Central memory CD4-positive, alpha-beta T cell (primary cell): Measurements from ENCODE around the gene CELA2A.
"Not testable (repeated sequence)": the region's sequence is repeated elsewhere in the genome, so short reads cannot be mapped to it uniquely, and the experiment has no call there.

Source experiments
- DNase-seq: peaks from one replicate; pipeline ENCODE4 v3.0.0; 2022

CELA2A gene

GRCh38 chr1:15501208-15502032 lies 44.9 kb downstream of the CELA2A start:
- DNase-seq = no peak

DNA sequence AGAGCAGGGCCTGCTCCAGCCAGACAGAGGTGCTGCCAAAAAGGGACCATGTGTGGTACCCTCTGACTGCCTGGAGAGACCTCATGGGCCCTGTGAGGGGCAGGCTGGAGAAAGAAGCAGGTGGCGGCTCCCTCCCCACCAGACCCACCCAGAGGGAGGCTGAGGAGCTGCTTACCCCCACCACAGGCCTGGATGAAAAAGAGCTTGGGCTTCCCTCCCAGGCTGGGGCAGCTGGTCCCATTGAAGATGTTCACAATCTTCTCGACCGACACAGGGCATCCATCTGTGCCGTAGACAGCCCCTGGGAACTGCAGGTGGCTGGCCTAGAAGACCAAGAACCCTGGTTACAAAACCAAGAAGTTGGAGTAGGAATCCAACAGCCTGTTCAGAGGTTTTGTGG lies 47.9 kb downstream of the CELA2A start:
- DNase-seq = no peak

GRCh38 chr1:15506831-15507230 lies 50.3 kb downstream of the CELA2A start:
- no peak for DNase-seq

DNA sequence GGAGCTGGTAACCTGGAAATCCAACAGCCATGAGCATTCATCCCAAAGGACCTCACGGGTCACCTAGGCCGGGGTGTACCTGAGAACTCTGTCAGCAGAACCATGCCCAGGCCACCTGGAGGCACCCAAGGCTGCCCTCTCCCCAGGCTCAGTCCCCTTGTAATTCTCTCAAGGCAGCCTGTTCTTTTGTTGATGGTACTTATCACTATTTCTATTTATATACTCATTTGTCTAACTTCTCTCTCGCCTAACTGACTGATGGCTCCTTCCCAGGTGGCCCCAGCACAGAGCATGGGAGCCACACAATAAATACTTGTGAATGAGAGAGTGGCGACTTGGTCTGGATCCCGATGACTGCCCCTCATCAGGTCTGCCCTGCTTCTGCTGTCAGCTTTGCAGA lies 50.7 kb downstream of the CELA2A start:
- no peak for DNase-seq

- no peak for DNase-seq
These were observed 52.4 kb downstream of the CELA2A start for GRCh38 chr1:15508700-15509487.

DNA sequence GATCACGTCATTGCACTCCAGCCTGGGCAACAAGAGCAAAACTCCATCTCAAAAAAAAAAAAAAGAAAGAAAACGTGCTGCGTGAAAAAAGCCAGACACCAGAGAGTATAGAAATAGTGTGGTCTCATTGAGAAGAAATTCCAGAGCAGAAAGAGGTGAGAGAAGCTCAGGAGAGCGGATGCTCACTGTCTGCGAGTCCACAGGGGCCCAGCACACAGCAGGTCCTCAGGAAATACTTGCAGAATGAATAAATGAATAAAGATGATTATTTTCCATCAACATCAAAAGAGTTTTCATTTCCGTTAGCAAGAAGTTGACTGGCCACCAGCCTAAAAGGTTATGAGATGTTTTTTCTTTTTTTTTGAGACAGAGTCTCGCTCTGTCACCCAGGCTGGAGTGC lies 53.1 kb downstream of the CELA2A start:
- DNase-seq = no peak

DNA sequence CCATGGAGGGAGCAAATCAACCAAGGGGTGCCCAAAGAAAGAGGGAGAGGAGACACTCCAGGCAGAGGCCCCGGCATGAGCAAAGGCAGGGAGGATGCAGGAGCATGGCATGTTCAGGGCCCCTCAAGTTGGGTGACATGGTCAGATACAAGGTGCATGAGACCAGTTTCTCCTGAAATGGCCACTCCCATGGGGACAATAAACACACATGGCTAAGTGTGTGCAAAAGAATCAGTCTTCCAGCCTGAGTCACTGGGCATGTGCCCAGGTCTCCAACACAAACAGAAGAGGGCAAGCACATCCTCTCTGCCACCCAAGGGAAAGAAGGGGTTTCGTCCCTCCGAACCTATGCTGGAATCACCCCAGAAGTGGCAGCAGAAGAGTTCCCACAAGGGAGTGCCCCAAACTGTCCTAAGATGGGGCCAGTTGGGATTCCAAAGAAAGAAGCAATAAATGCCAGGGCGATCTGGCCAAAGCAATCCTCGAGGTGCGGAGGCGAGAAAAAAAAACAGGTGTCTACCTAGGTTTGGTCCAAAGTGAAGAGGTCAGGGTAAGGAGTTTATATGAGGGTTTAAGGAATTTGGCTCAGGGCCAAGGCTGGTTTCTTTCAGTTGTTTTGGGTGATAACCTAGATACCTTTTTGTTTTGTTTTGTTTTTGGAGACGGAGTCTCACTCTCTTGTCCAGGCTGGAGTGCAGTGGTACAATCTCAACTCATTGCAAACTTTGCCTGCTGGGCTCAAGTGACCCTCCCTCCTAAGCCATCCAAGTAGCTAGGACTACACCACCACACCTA lies 54.3 kb downstream of the CELA2A start:
- no peak for DNase-seq

DNA sequence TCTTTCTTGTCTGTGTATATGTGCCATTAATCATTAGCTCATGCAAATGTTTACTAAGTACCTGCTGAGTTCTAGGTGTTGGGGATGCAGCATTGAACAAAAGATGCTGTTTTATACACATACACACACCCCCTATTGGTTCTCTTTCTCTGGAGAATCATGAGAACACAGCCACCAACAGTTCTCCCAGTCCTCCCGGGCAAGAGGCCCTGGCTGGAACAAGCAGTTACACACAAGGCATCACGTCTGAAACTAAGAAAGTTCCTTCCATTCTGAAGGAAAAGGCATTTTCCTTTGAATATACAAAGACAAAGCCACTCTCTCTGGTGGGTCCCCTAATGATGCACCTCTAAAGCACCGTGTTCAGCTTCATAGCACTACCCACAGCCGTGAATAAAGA lies 56.7 kb downstream of the CELA2A start:
- no peak for DNase-seq

DNA sequence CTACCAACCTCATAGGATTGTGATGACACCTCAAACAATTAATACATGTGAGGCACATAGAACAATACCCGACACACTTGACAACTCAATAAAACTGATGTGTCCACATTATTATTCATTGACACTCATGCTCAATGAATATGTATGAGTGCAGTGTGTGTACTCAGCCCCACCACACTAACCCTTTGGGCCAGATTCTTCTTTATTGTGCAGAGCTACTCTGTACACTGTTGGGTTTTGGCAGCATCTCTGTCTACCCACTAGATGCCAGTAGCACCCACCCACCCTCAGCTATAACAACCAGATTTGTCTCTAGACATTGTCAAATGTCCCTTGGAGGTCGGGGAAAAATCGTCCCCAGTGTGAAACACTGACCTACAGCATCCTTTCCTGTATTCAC lies 57.4 kb downstream of the CELA2A start:
- no peak for DNase-seq

DNA sequence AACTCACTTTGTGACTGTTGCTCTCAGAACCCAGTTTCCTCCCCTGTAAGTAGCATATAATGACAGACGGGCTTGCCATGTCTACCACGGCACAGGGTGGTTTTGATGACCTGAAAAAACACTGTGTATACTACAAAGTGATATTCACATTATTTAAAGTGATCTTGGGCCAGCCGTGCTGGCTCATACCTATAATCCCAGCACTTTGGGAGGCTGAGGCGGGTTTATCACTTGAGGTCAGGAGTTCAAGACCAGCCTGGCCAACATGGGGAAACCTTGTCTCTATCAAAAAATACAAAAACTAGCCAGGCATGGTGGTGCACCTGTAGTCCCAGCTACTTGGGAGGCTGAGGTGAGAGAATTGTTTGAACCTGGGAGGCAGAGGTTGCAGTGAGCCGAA lies 58.0 kb downstream of the CELA2A start:
- DNase-seq = not testable (repeated sequence)

GRCh38 chr1:15515022-15515663 lies 58.6 kb downstream of the CELA2A start:
- no peak for DNase-seq

DNA sequence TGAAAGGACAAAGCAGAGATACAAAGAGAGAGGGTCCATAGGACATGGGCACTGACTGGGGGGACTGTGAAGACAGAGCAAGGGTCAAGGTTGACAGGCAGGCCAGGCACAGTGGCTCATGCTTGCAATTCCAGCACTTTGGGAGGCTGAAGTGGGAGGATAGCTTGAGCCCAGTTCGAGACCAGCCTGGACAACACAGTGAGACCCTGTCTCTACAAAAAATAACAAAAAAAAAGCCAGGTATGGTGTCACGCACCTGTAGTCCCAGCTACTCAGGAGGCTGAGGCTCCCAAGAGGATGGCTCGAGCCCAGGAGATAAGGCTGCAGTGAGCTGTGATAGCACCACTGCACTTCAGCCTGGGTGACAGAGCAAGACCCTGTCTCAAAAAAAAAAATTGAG lies 63.1 kb downstream of the CELA2A start:
- no peak for DNase-seq

DNA sequence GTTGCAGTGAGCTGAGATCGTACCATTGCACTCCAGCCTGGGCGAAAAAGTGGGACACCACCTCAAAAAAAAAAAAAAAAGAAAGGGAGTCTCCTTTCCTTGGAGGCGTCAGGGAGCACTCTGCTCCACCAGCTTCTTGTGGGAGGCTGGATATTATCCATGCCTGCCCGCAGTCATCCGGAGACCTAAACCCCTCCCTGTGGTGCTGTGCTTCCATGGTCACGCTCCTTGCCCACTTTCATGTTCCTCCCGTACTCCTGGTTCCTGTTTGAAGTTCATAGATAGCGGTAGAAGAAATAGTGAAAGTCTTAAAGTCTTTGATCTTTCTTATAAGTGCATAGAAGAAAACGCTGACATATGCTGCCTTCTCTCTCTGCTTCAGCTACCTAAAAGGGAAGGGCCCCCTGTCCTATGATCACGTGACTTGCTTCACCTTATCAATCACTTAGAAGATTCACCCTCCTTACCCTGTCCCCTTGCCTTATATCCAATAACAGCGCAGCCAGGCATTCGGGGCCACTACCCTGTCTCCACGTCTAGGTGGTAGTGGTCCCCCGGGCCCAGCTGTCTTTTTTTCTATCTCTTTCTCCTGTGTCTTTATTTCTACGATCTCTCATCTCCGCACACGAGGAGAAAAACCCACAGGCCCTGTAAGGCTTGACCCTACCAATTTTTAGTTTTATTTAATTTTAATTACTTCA lies 64.8 kb downstream of the CELA2A start:
- not testable (repeated sequence) for DNase-seq
